ENCODE data around the gene PRSS53.

The PRSS53 gene

GRCh38 chr16:31036691-31037090 lies 52.1 kb downstream of the PRSS53 start:
- DNase-seq: no peak

GRCh38 chr16:31033709-31034492 lies 54.8 kb downstream of the PRSS53 start:
- DNase-seq: peak; percentile 73
